Kidney epithelial cell (primary cell): Measurements from ENCODE around the gene HSF2. TPM values are rescaled to one million over a fixed set of nuclear protein-coding genes. Genes with fewer than 3 reads are reported as not detected.

ENCODE experiments used
- DNase-seq: peaks from one replicate; pipeline ENCODE4 v3.0.0-alpha.2; 2010; ENCODE audit warnings: low read depth
- H3K27me3 ChIP-seq: 2 replicates; pipeline ENCODE4 v1.6.0; 2011; ENCODE audit warnings: low read length; ENCODE audit not compliant: control insufficient read depth, insufficient read depth
- H3K36me3 ChIP-seq: 2 replicates; pipeline ENCODE4 v1.5.1; 2011; ENCODE audit warnings: low read length; ENCODE audit not compliant: control insufficient read depth, insufficient read depth
- H3K4me3 ChIP-seq: 2 replicates; pipeline ENCODE4 v1.5.1; 2011; ENCODE audit warnings: low read depth, mild to moderate bottlenecking, control low read depth, low read length
- CTCF ChIP-seq: IDR thresholded peaks from 2 replicates; pipeline ENCODE4 v1.5.1; 2011; ENCODE audit warnings: mild to moderate bottlenecking, moderate library complexity, low read length, control low read depth, inconsistent platforms; ENCODE audit not compliant: insufficient read depth, poor library complexity, severe bottlenecking
- total RNA-seq: library from RNA; depleted of rRNA; stranded (reverse); fragments of >200 nt; gene quantifications from 2 replicates; pipeline ENCODE4 v1.2.3, GENCODE V29; 2015

Gene HSF2
- total RNA-seq, 1 donor from 2014 or later = 17.3 TPM

GRCh38 chr6:122461885-122462284, 62.4 kb downstream of the HSF2 start:
- H3K36me3 ChIP-seq = no peaks in the 10 kb centered on the region
- H3K27me3 ChIP-seq = no peaks in the 10 kb centered on the region
- H3K4me3 ChIP-seq = no peak overlapping the region
- DNase-seq = no peak
- TF ChIP-seq CTCF = no peak

- no peaks in the 10 kb centered on the region for H3K27me3 ChIP-seq
- H3K4me3 ChIP-seq = peak within 1 kb of the TSS; percentile 99
- no peaks in the 10 kb centered on the region for H3K36me3 ChIP-seq
- DNase-seq = peak; percentile 82
- TF ChIP-seq CTCF = no peak
Observed at GRCh38 chr6:122471107-122472021, 71.9 kb downstream of the HSF2 start, which contains the start of gene SERINC1. TSS of gene SERINC1 (minus strand) at chr6:122471807. CDS start at chr6:122471737, 70 bp downstream.

- H3K27me3 ChIP-seq = no peaks in the 10 kb centered on the region
Observed at GRCh38 chr6:122472022-122472340, 72.5 kb downstream of the HSF2 start.

GRCh38 chr6:122476131-122476530, 76.7 kb downstream of the HSF2 start:
- TF ChIP-seq CTCF = peak; percentile 38
- Histone ChIP-seq H3K27me3 (no peaks in the 10 kb centered on the region), H3K36me3 (no peaks in the 10 kb centered on the region), H3K4me3 (no peak overlapping the region)
- DNase-seq = no peak

More at GRCh38 chr6:122472022-122472340, 72.5 kb downstream of the HSF2 start:
- TF ChIP-seq CTCF = no peak
- no peak for DNase-seq
- Histone ChIP-seq H3K36me3 (no peaks in the 10 kb centered on the region), H3K4me3 (peak overlapping the region; percentile 99)

GRCh38 chr6:122482750-122483080, 83.3 kb downstream of the HSF2 start:
- DNase-seq = no peak
- no peak for TF ChIP-seq CTCF
- H3K36me3 ChIP-seq = no peaks in the 10 kb centered on the region
- H3K27me3 ChIP-seq = no peaks in the 10 kb centered on the region
- no peak overlapping the region for H3K4me3 ChIP-seq

Other genes starting within 250 kb of the HSF2 start
- 112 and 130 TPM in 2 replicates for gene SERINC1, start 72.2 kb downstream of the HSF2 start, total RNA-seq
- gene PKIB, start 210.8 kb downstream of the HSF2 start, total RNA-seq = 10.6 and 15.3 TPM in 2 replicates